ENCODE data around the gene MYO16. TPM values are rescaled to one million over a fixed set of nuclear protein-coding genes. Genes with fewer than 3 reads are reported as not detected.

Gene MYO16
- total RNA-seq, 1 donor from 2014 or later: 0.24 TPM

DNA sequence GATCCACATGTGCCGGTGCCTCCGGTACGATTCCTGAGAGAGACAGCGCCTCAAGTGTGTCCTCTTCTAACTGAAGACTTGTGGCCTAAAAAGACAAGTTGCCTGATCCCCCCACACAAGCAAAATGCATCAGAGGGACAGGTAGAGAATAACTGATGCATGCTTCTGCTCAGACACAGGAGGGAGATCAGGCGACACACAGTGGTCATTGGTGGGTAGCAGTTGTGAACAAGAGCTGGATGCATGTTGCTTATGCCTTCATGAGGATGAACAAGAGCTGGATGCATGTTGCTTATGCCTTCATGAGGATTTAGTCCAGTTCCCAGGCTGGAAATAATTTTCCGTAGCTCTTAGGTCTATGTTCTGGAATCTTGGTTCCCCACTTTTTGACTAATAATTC lies 505.6 kb downstream of the MYO16 start:
- TF ChIP-seq, protein P1, sequence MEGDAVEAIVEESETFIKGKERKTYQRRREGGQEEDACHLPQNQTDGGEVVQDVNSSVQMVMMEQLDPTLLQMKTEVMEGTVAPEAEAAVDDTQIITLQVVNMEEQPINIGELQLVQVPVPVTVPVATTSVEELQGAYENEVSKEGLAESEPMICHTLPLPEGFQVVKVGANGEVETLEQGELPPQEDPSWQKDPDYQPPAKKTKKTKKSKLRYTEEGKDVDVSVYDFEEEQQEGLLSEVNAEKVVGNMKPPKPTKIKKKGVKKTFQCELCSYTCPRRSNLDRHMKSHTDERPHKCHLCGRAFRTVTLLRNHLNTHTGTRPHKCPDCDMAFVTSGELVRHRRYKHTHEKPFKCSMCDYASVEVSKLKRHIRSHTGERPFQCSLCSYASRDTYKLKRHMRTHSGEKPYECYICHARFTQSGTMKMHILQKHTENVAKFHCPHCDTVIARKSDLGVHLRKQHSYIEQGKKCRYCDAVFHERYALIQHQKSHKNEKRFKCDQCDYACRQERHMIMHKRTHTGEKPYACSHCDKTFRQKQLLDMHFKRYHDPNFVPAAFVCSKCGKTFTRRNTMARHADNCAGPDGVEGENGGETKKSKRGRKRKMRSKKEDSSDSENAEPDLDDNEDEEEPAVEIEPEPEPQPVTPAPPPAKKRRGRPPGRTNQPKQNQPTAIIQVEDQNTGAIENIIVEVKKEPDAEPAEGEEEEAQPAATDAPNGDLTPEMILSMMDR (IDR thresholded peaks at IDR 0.05): no peak
- ATAC-seq (no peak), DNase-seq (no peak)

DNA sequence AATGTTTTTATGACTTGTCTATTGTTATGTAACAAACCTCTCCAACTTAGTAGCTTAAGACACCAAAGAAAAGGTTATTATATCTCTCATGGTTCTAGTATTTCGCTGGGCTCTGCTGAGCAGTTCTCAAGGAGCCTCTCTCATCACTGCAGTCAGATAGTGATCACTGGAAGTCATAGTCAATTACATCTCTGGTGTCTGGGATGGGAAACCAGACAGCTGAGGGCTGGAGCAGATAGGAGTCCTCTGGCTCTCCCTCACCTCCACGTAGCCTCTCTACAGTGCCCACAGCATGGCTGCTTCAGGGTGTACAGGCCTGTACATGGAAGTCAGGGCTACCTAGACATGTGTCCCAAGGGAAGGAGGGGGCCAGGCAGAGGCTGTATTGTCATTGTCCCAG lies 507.5 kb downstream of the MYO16 start:
- DNase-seq (no peak), ATAC-seq (no peak)
- no peak overlapping the region for H3K4me3 ChIP-seq

More for the DNA sequence above, 505.6 kb downstream of the MYO16 start:
- intact Hi-C loops (cut with DNase I): no loop called here
- Histone ChIP-seq H3K9me3 (no peaks in the 10 kb centered on the region), H3K27me3 (ENCODE audit: low read depth) (peaks cover 2% of the 10 kb centered on the region), H3K4me1 (peaks cover 11% of the 10 kb centered on the region), H3K27ac (no peak overlapping the region), H3K36me3 (no peaks in the 10 kb centered on the region), H3K4me3 (no peak overlapping the region)

DNA sequence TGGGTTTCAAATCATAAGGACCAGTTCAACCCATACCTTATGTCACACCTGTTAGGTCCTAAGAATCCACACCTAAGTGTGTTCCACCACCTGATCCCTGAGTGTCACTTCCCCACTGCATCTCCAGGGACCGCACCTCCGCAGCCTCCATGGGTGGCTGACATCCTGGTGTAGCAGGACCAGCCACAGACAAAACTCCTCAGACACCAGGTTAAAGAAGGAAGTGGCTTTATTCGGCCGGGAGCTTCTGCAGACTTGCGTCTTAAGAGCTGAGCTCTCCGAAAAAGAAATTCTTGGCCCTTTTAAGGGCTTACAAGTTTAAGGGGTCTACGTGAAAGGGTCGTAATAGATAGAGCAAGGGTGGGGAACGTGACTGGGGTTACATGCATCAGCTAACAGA lies 509.9 kb downstream of the MYO16 start:
- ATAC-seq: no peak
- Histone ChIP-seq H3K4me1 (no peaks in the 10 kb centered on the region), H3K9me3 (no peaks in the 10 kb centered on the region), H3K36me3 (no peaks in the 10 kb centered on the region), H3K27ac (no peak overlapping the region), H3K27me3 (ENCODE audit: low read depth) (peaks cover 25% of the 10 kb centered on the region), H3K4me3 (no peak overlapping the region)
- TF ChIP-seq, protein P1 (IDR thresholded peaks at IDR 0.05): no peak
- DNase-seq: no peak
- intact Hi-C loops (cut with DNase I): no loop called here

More for the DNA sequence above, 507.5 kb downstream of the MYO16 start:
- no peak overlapping the region for H3K27ac ChIP-seq
- H3K27me3 ChIP-seq (ENCODE audit: low read depth): peaks cover 21% of the 10 kb centered on the region
- H3K36me3 ChIP-seq: no peaks in the 10 kb centered on the region
- no peaks in the 10 kb centered on the region for H3K9me3 ChIP-seq
- intact Hi-C loops (cut with DNase I): no loop called here
- peaks cover 2% of the 10 kb centered on the region for H3K4me1 ChIP-seq
- TF ChIP-seq, protein P1 (IDR thresholded peaks at IDR 0.05): no peak

DNA sequence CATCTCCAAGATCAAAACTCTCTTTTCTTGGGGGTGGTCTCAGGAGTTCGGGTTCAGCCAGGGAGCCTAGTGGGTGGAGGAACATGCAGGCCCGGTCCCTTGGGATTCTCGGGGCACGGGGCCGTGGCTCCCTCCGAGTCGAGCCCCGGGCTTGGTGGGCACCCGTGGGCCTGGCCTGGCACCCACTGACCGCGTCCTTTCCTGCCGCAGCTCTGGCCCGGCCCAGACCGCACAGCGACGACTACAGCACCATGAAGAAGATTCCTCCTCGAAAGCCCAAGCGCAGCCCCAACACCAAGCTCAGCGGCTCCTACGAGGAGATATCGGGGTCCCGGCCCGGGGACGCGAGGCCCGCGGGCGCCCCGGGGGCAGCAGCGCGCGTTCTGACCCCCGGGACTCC lies 510.6 kb downstream of the MYO16 start:
- no peaks in the 10 kb centered on the region for H3K9me3 ChIP-seq
- peaks cover 25% of the 10 kb centered on the region for H3K27me3 ChIP-seq (ENCODE audit: low read depth)
- H3K4me3 ChIP-seq: peak overlapping the region; percentile 37
- TF ChIP-seq, protein P1 (IDR thresholded peaks at IDR 0.05): no peak
- DNase-seq (no peak), ATAC-seq (no peak)
- no peak overlapping the region for H3K27ac ChIP-seq
- no peaks in the 10 kb centered on the region for H3K4me1 ChIP-seq
- no peaks in the 10 kb centered on the region for H3K36me3 ChIP-seq
- intact Hi-C loops (cut with DNase I): no loop called here

DNA sequence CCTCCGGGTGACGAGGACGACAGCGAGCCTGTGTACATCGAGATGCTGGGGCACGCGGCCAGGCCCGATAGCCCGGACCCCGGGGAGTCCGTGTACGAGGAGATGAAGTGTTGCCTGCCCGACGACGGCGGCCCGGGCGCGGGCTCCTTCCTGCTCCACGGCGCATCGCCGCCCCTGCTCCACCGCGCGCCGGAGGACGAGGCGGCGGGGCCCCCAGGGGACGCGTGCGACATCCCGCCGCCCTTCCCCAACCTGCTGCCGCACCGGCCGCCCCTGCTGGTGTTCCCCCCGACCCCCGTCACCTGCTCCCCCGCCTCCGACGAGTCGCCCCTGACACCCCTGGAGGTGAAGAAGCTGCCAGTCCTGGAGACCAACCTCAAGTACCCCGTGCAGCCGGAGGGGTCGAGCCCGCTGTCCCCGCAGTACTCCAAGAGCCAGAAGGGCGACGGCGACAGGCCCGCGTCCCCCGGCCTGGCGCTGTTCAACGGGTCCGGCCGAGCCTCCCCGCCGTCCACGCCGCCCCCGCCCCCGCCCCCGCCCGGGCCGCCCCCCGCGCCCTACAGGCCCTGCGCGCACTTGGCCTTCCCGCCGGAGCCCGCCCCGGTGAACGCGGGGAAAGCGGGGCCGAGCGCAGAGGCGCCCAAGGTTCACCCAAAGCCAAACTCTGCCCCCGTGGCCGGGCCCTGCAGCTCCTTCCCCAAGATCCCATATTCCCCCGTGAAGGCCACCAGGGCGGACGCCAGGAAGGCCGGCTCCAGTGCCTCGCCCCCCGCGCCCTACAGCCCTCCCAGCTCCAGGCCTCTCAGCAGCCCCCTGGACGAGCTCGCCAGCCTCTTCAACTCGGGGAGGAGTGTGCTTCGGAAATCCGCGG lies 511.3 kb downstream of the MYO16 start:
- H3K27ac ChIP-seq: no peak overlapping the region
- peak in 1 of 2 donors; percentile 35 for ATAC-seq

More for the DNA sequence above, 511.3 kb downstream of the MYO16 start:
- H3K9me3 ChIP-seq: no peaks in the 10 kb centered on the region
- H3K4me1 ChIP-seq: no peaks in the 10 kb centered on the region
- intact Hi-C loops (cut with DNase I): no loop called here
- TF ChIP-seq, protein P1 (IDR thresholded peaks at IDR 0.05): no peak
- H3K36me3 ChIP-seq: no peaks in the 10 kb centered on the region
- no peak for DNase-seq
- peak overlapping the region; percentile 37 for H3K4me3 ChIP-seq
- H3K27me3 ChIP-seq (ENCODE audit: low read depth): peaks cover 25% of the 10 kb centered on the region
